DMS53 treated with DMSO at 0.1 percent for 48 hours (cell line): ENCODE data around the gene STXBP6.

ENCODE experiments used
- DNase-seq: peaks from one replicate; lab custom pipeline; 2025; ENCODE audit not compliant: unreplicated experiment; lab: John Stamatoyannopoulos, UW

The STXBP6 gene

GRCh38 chr14:25019892-25020291 is 30.1 kb downstream of the STXBP6 start:
- DNase-seq: no peak

DNA sequence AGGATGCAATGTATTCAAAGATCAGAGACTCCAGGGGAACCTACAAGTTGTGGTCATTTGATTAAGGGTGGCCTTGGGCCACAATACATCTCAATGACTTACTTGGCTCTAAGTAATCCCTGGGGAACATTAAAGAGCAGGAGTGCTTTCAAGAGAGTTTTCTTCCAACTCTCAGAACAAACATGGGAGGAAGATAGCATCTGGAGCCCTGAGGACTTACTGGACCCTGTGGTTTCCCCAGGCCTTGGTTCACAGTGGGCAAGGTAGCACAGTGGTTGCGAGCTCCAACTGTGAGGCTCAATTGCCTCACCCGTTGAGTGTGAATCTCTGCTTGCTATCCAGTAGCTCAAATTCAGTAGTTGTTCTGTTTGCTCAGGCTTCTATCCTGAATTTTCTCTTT is 32.4 kb downstream of the STXBP6 start:
- DNase-seq: no peak

- no peak for DNase-seq
These were observed 34.2 kb downstream of the STXBP6 start for GRCh38 chr14:25015761-25016160.

DNA sequence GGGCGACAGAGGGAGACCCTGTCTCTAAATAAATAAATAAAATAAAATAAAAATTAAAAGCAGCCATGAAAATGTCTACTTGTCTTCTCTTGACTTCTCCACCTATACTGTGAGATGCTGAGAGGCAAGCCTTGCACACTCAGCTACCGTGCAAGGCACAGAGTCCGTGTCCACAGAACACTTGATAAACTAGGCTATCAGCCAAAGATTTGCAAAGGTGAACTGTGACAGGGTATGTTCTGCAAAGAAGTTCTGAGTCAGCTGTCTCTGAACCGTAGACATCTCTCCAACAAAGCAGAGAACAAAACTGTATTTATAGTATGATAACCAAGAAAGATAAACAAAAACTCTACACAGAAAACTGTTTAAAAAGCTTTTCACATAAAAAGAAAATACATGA is 35.5 kb downstream of the STXBP6 start:
- no peak for DNase-seq

DNA sequence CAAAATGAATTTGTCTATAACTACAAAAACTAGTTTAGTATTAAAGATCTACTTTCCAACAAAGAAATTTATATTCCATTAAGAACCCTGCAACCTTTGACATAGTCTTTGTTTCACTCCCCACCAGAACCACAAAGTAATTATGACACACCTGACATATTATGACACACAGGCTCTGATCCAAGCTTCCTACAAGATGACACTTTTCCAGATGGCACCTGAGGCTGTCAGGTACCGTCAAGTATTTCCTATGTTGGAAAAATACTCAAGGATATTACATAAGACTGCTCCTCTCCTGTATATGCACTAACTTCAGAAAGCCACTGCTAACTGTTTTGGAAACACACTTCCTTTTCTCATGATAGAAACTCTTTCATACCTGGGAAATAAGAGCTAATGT is 38.9 kb downstream of the STXBP6 start:
- no peak for DNase-seq

GRCh38 chr14:25010471-25010870 is 39.5 kb downstream of the STXBP6 start:
- no peak for DNase-seq

DNA sequence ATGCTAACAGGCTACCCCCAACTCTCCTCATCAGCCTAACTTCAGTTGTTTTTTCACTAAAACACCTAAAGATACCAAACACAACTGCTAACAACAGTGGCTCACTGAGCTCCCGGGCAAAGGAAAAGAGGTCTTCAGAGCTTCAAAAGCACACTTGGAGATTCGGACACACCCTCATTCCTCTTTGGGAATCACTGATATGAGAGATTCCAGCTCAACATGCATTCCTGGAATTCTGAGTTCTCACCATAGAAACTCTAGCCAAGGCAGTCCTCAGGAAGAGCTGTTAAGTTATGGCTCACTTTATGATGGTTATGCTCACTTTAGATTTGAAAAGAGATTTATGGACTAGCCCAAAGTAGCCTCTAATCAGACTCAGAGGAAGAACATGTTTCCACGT is 40.1 kb downstream of the STXBP6 start:
- DNase-seq: no peak

DNA sequence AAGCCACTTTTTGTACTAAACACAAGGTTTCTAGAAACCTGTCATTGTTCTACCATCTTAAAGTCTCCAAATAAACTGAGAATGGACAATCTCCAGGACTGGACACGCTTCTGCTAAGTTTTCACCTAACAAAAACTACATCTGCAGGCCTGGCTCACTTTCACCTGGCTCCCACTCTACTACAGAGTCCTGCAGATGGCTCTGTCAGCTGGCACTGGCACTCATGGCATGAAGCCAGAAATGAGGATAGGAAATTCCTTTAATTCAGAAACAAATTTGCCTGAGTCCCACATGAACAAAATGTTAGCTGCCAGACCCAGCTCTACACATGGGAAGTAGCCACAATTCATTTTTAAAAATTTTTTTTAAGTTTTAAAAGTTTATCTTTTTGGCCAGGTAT is 42.1 kb downstream of the STXBP6 start:
- DNase-seq: peak; percentile 11

DNA sequence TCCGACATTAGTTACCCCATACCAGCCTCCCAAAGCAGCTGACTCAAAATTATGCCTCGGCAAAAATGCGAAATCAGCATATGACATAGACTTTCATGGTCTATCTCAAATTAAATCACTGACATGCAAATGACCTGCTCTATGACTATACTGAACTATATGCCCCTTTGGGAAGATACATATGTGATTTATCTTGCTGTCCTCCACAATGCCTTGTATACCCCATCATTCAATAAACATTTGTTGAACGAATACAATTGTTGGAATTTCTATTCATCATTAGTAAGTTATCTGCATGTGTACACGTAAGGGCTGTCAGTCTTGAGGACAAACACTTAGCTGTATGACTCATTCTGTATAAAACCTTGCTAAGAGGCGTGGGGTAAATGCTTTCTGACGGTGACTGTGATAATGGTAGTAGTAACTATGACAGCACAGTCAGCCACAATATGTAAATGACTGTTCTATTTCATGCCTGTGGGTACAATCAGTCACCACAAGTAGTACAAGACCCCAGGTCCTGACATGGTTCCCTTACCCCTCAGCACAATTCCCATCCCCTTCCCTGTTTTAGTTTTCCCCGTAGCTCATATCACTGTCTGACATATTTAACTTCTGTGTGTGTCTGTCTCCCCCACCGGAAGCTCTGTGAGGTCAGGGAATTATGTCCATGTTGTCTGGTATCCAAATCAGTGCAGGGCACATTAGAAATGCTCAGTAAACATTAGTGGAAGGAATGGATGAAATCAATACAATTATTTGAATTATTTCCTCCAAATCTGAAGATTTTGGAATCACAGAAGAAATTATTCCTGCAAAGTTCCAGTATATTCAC is 42.8 kb downstream of the STXBP6 start:
- peak; percentile 90 for DNase-seq

- no peak for DNase-seq
These were observed 43.9 kb downstream of the STXBP6 start for GRCh38 chr14:25006031-25006430.

DNA sequence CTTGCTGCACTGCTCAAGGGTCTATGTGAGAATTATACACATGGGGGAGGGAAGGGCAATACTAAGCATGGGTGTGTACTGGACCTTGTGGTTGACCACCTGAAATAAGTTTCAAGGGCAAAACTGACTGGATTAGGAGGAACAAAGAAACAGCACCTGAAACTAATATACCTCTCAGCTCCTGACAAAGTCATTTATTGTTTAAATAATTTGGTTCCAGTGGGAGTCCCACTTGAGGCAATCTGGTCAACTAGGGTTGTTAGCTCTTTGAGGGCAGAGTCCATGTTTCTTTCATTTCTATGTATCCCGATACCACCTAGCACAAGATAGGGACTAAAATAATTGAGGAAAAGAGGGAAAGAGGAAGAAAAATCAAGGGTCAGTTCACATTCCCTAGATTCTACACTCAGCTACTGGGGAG is 45.5 kb downstream of the STXBP6 start:
- no peak for DNase-seq

DNA sequence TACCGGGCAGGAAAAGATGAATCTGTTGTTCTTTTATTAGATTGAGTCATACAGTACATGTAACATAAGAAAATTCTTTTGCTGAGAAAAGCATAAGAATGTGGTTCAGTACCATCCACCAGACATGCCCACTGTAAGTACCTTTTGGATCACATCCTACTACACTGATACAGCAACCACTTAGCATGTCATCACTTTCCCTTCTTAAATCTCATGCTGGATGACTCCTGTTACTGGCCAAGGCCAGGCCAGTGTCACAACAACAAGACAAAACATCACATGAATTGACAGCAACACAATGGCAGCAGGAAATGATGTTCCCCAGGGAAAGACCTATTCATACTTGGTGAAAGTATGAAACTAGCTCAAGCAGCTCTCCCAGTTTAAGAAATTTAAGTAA is 46.4 kb downstream of the STXBP6 start:
- no peak for DNase-seq

GRCh38 chr14:25001601-25002000 is 48.3 kb downstream of the STXBP6 start:
- DNase-seq: no peak

DNA sequence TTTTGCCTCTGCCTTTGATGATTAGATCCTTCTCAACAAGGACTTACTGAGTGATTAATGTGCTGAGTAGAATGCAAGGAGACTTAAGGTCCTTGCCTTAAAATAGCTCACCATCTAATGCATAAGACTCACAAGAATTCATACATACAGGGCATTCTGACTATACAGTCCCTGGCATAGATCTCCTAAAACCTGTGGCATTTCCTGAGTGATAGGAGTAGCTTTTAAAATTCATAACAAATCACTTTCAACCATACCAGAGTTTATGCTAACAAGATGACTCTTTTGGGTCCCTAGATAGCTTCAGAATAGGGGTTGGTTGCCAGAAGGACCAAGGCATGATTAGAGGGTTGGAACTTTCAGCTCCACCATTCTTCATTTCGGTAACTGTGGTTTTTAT is 48.8 kb downstream of the STXBP6 start:
- DNase-seq: no peak

DNA sequence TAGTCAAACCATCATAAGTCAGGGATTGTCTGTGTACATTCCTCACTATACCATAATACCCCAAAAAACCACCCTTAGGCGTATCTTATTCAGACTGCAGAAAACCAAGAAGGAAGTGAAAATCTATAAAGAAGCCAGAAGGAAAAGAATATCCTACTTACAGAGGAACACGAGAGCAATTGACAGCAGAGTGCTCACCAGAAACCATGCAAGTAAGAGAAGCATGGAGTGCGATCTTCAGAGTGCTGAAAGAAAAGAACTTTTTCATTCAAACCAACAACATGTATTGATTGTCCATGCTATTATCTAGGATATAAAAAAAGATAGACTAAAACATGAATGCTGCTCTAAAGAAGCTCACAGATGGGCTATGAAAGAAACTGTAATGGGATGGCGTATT is 50.8 kb downstream of the STXBP6 start:
- DNase-seq: no peak

DNA sequence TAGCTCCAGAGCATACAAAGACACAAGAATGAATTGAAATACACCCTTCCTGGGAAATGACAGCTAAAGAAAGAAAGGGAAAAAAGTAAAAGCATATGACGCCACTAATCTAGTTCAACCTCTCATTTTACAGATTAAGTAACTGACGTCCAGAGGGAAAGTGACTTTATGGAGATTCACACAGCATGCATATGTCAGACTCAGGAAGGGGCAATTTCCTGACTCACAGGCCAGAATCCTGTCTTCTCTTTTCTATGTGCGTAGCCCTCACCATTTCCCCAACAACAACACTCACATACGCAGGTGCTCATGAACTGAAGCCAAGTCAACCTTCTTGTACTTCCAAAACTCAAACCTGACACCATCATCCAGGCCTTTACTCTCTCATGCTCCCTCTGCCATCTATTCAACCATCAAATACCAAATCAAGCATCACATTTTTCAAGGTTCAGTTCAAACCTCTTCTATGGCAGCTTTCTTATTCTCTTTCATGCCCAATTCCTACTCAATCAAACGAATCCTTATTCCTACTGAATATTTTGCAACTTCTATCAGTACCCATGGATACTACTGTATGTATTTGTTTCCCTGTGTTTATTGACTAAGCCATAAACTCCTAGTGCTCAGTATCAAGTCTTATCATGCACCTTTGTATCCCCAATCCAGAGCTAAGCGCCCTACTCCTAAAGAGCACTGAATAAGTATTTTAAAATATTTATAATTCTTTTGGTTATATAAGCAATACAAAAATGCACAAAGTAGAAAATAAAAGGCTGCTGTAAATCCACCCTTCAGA is 52.8 kb downstream of the STXBP6 start:
- DNase-seq: no peak

DNA sequence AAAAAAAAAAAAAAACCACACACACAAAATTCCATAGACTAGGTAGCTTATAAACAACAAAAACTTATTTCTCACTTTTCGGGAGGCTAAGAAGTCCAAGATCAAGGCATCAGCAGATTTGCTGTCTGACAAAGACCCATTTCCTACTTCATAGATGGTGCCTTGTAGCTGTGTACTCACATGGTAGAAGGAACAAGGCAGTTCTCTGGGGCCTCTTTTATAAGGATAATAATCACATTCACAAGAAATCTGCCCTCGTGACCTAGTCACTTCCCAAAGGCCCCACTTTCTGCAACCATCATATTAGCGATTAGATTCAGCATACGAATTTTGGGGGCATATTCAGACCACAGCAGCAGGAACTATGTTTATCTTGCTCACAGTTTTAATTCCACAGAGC is 54.9 kb downstream of the STXBP6 start:
- DNase-seq: no peak

- no peak for DNase-seq
These were observed 56.3 kb downstream of the STXBP6 start for GRCh38 chr14:24993631-24994030.

- DNase-seq: no peak
These were observed 57.2 kb downstream of the STXBP6 start for GRCh38 chr14:24992624-24993360.

DNA sequence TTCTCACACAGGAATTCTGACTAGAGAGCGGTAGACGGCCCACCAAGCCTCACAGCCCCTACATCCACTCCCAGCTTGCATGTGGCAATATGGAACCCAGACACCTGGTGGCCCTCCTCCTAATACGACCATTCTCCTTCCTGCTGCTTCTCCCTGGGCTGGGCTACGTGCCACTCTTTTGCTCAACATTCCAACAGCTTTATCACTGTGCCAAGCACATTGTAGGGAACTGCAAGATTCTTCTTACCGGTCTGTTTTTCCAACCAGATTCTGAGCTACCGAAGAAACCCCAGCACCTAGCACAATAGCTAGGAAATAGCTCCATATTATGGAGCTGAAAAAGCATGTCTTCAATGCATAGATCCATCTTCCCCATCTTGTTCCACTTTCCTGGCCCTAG is 58.1 kb downstream of the STXBP6 start:
- no peak for DNase-seq

DNA sequence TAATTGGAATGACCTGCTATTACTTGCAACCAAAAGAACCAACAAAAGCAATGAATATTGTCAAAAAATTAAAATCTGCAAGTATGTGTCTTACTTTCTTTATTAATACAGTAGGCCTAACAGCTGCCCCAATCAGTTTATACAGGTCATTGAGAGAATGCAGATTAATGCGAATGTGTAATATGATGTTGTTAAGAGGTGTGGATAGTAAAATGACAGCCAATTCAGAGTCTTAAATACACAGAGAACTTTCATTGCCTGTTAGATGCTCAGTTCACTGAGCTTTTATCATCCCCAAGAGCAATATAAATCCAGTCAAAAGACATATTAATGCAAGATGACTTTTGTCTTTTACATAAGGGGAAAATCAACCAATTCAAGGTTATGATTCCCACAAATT is 58.7 kb downstream of the STXBP6 start:
- DNase-seq: no peak

GRCh38 chr14:24990773-24991172 is 59.2 kb downstream of the STXBP6 start:
- DNase-seq: no peak
